A549 (cell line): Measurements from ENCODE around the gene IFIT1B. TPM values are rescaled to one million over a fixed set of nuclear protein-coding genes. Genes with fewer than 3 reads are reported as not detected.
A peak's percentile ranks its signal among the peaks of the same experiment; 100 is the strongest.

Source experiments
- ATAC-seq, 2 experiments: fragments of 200-7000 bp in 1 of 2; fragments of >200 bp in 1 of 2; cut with Nextera tagmentation in 1 of 2; cut with Tn5 transposase in 1 of 2; 3 replicates each; pipeline versions ENCODE4 v1.8.0 to v1.9.1; 2018 to 2020; ENCODE audit warnings: mild to moderate bottlenecking in 1 of 2, moderate library complexity in 1 of 2
- CTCF ChIA-PET: fragments of 300-600 bp; sonication (Branson Sonifier 250); formaldehyde crosslinking; extraction: SDS; loops from one replicate; lab custom pipeline; 2021; ENCODE audit warnings: antibody characterized with exemption, inconsistent platforms; lab: Yijun Ruan, JAX
- POLR2A ChIA-PET: fragments of 350-600 bp; formaldehyde crosslinking; extraction: SDS; loops from one replicate; lab custom pipeline; 2021; ENCODE audit warnings: antibody characterized with exemption, inconsistent platforms; lab: Yijun Ruan, JAX
- DNase-seq, 2 experiments: peaks; one replicate each; pipeline versions ENCODE4 v3.0.0 to v3.0.0-alpha.2; 2011 to 2016; ENCODE audit warnings: low read depth in 1 of 2, low spot score in 1 of 2
- FAIRE-seq: peaks from 2 replicates; lab custom pipeline; 2011; peaks lifted over from hg19 to GRCh38; lab: Jason Lieb, UNC
- H3K27ac ChIP-seq, 2 experiments: fragments of >200 bp; sonication (Bioruptor Twin); formaldehyde crosslinking; 3 replicates each; pipeline ENCODE4 v1.5.1; 2016 to 2017
- H3K4me1 ChIP-seq: fragments of >200 bp; sonication (Bioruptor Twin); formaldehyde crosslinking; 3 replicates; pipeline ENCODE4 v1.6.1; 2016
- H3K4me2 ChIP-seq: fragments of >200 bp; sonication (Bioruptor Twin); formaldehyde crosslinking; 3 replicates; pipeline ENCODE4 v1.6.1; 2016
- H3K4me3 ChIP-seq: fragments of >200 bp; sonication (Bioruptor Twin); formaldehyde crosslinking; 3 replicates; pipeline ENCODE4 v1.5.1; 2016
- H3K9me3 ChIP-seq: fragments of >200 bp; sonication (Bioruptor Twin); formaldehyde crosslinking; 3 replicates; pipeline ENCODE4 v1.6.1; 2016
- CBX8 ChIP-seq: fragments of 200-600 bp; sonication (generic); IDR thresholded peaks from 2 replicates; pipeline ENCODE4 v1.6.1; 2016
- ESRRA ChIP-seq: fragments of 150-350 bp; IDR thresholded peaks from 2 replicates; pipeline ENCODE4 v1.6.1; 2014; ENCODE audit warnings: mild to moderate bottlenecking, low read length, borderline replicate concordance
- FOSB ChIP-seq: fragments of 250-450 bp; sonication (Bioruptor Pico); IDR thresholded peaks from 2 replicates; pipeline ENCODE4 v1.5.0; 2020; ENCODE audit warnings: mild to moderate bottlenecking, moderate library complexity
- GATA3 ChIP-seq: IDR thresholded peaks from 2 replicates; pipeline ENCODE4 v1.6.1; 2012; ENCODE audit warnings: borderline replicate concordance
- HDAC2 ChIP-seq: fragments of 200-600 bp; sonication (generic); IDR thresholded peaks from 2 replicates; pipeline ENCODE4 v1.6.1; 2016
- HOXB13 ChIP-seq: fragments of 250-450 bp; sonication (Bioruptor Pico); IDR thresholded peaks from 2 replicates; pipeline ENCODE4 v1.5.0; 2020; ENCODE audit warnings: low read depth, mild to moderate bottlenecking, moderate library complexity
- MAX ChIP-seq: IDR thresholded peaks from 2 replicates; pipeline ENCODE4 v1.6.1; 2012
- MYC ChIP-seq: IDR thresholded peaks from 2 replicates; pipeline ENCODE4 v1.6.1; 2012; ENCODE audit warnings: mild to moderate bottlenecking, inconsistent platforms, low read length, improper control_type of control experiment, borderline replicate concordance
- RAD21 ChIP-seq, 2 experiments: fragments of >200 bp in 1 of 2; sonication (Bioruptor Twin) in 1 of 2; formaldehyde crosslinking in 1 of 2; IDR thresholded peaks in 1 of 2; conservative IDR thresholded peaks in 1 of 2; 2 replicates in 1 of 2; 3 replicates in 1 of 2; pipeline ENCODE4 v1.6.1; 2012 to 2018; ENCODE audit warnings: inconsistent platforms in 1 of 2
- REST ChIP-seq: fragments of 200-600 bp; sonication (generic); IDR thresholded peaks from 2 replicates; pipeline ENCODE4 v1.6.1; 2016; ENCODE audit warnings: antibody characterized with exemption, mild to moderate bottlenecking, moderate library complexity
- SMC3 ChIP-seq: fragments of >200 bp; sonication (Bioruptor Twin); formaldehyde crosslinking; IDR thresholded peaks from 3 replicates; pipeline ENCODE4 v1.6.1; 2018; ENCODE audit warnings: inconsistent platforms
- TP53 ChIP-seq: fragments of 250-450 bp; sonication (Bioruptor Pico); IDR thresholded peaks from 2 replicates; pipeline ENCODE4 v1.5.0; 2021; ENCODE audit warnings: mild to moderate bottlenecking, moderate library complexity
- WGBS: methylation state at CpG from one replicate; pipeline ENCODE4 v1.1.6; 2017; ENCODE audit errors: missing lambda C conversion rate; 5-methylcytosine and 5-hydroxymethylcytosine counted together
- polyA plus RNA-seq, 4 experiments: library from polyadenylated mRNA; depleted of rRNA in 3 of 4; stranded (reverse); fragments of >200 nt; fragmentation: RNase III in 1 of 4; extraction: RNeasy Plus Mini Kit Qiagen cat#74134 plus additional on column Dnase treatment in 1 of 4; gene quantifications; 2 replicates in 3 of 4; 3 replicates in 1 of 4; pipeline ENCODE4 v1.2.3, GENCODE V29; 2011 to 2017
- TF ChIP-seq, protein P1 (sequence below): IDR thresholded peaks from 2 replicates; pipeline ENCODE4 v1.6.1; 2012; ENCODE audit warnings: low read depth, borderline replicate concordance
- TF ChIP-seq, protein P2 (sequence below): fragments of >200 bp; sonication (Bioruptor Twin); formaldehyde crosslinking; IDR thresholded peaks from 3 replicates; pipeline ENCODE4 v1.5.1; 2016
- TF ChIP-seq, protein P3 (sequence below): fragments of >200 bp; sonication (Bioruptor Twin); formaldehyde crosslinking; IDR thresholded peaks from 2 replicates; pipeline ENCODE4 v1.6.1; 2016
- TF ChIP-seq, protein P4 (sequence below): fragments of 150-350 bp; IDR thresholded peaks from 2 replicates; pipeline ENCODE4 v1.6.1; 2014; ENCODE audit warnings: low read depth, mild to moderate bottlenecking, low read length

IFIT1B gene
- polyA plus RNA-seq, 2 of the 4 experiments (the other 2 are of a cell fraction): not detected

- ChIA-PET CTCF (interaction anchor here (0.6 to 2.8 kb wide), 5 partner anchors 16 to 171 kb away, joined by 3 to 12 read pairs (median 3); no protein-coding TSS in a partner anchor), POLR2A (no interaction called here)
- Histone ChIP-seq H3K27ac (no peak overlapping the region), H3K4me2 (no peak overlapping the region), H3K4me1 (no peaks in the 10 kb centered on the region), H3K4me3 (no peak overlapping the region), H3K9me3 (no peaks in the 10 kb centered on the region)
- WGBS: 77% methylated on average over 4 of the region's 4 CpGs
- DNase-seq (no peak), ATAC-seq (no peak), FAIRE-seq (no peak)
- no peak for TF ChIP-seq FOSB (CRISPR knock-in tag)
- no peak for TF ChIP-seq REST
Observed at GRCh38 chr10:89384474-89385340, 6.9 kb downstream of the IFIT1B start.

DNA sequence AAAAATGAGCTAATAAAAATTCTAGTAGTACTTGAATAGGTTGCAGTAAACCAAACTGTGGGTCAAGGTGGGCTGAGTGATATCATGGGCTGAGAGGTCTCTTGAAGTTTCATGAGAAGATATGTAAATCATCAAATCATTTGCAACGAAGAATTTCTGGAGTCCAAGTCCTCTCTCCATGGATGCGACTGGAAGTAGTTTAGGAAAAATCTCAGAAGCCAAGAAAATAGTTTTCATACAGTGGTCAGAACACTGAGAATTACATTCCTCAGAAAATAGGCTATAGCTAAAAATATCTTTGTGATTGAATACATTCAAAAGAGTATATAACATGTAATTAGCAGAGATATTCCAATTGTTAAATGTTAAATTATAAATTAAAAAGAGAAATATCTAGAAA is 10.9 kb downstream of the IFIT1B start:
- DNase-seq (no peak), ATAC-seq (no peak), FAIRE-seq (no peak)
- H3K4me1 ChIP-seq: peaks cover 13% of the 10 kb centered on the region
- H3K4me3 ChIP-seq: no peak overlapping the region
- CTCF ChIA-PET: interaction anchor here (0.6 to 4.2 kb wide), 12 partner anchors 12 to 1626 kb away, joined by 3 to 26 read pairs (median 4); no protein-coding TSS in a partner anchor
- no peaks in the 10 kb centered on the region for H3K9me3 ChIP-seq
- no peak overlapping the region for H3K4me2 ChIP-seq
- TF ChIP-seq TP53 (CRISPR knock-in tag): no peak
- TF ChIP-seq, protein P1, sequence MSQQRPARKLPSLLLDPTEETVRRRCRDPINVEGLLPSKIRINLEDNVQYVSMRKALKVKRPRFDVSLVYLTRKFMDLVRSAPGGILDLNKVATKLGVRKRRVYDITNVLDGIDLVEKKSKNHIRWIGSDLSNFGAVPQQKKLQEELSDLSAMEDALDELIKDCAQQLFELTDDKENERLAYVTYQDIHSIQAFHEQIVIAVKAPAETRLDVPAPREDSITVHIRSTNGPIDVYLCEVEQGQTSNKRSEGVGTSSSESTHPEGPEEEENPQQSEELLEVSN: no peak
- TF ChIP-seq MYC: no peak
- TF ChIP-seq, protein P2, sequence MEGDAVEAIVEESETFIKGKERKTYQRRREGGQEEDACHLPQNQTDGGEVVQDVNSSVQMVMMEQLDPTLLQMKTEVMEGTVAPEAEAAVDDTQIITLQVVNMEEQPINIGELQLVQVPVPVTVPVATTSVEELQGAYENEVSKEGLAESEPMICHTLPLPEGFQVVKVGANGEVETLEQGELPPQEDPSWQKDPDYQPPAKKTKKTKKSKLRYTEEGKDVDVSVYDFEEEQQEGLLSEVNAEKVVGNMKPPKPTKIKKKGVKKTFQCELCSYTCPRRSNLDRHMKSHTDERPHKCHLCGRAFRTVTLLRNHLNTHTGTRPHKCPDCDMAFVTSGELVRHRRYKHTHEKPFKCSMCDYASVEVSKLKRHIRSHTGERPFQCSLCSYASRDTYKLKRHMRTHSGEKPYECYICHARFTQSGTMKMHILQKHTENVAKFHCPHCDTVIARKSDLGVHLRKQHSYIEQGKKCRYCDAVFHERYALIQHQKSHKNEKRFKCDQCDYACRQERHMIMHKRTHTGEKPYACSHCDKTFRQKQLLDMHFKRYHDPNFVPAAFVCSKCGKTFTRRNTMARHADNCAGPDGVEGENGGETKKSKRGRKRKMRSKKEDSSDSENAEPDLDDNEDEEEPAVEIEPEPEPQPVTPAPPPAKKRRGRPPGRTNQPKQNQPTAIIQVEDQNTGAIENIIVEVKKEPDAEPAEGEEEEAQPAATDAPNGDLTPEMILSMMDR: no peak
- no peak overlapping the region for H3K27ac ChIP-seq
- 54% methylated on average over 2 of the region's 2 CpGs for WGBS
- POLR2A ChIA-PET: no interaction called here

DNA sequence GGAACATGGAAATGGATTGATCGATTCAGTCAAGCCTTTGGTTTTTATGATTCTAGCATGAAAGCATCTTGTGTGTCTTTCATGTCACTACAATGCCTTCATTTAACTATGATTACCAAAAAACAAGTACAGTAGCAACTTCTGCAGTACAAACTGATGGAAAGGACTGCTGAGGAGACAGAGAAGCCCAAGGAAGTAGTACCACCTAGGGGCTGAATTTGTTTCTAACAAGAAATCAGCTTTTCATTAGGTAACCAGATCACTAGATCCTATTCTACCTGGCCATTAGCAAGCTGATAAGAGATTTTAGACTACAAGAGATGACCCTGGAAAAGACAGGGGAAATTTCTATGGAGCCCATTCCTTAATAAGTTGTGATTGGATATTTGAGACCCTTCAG is 11.4 kb downstream of the IFIT1B start:
- Histone ChIP-seq H3K4me3 (no peak overlapping the region), H3K9me3 (no peaks in the 10 kb centered on the region), H3K4me1 (peaks cover 13% of the 10 kb centered on the region), H3K27ac (no peak overlapping the region), H3K4me2 (no peak overlapping the region)
- peak; percentile 44 to 64; a peak in 3 of 6 replicates for ATAC-seq
- POLR2A ChIA-PET: no interaction called here
- no peak for FAIRE-seq
- 27% methylated on average over 1 of the region's 1 CpG for WGBS
- CTCF ChIA-PET: interaction anchor here (0.6 to 4.2 kb wide), 18 partner anchors 11 to 178 kb away, joined by 3 to 26 read pairs (median 4); partner anchors contain the start of genes IFIT1B and LIPA
- peak in 1 of 2 experiments; percentile 57 for DNase-seq
- TF ChIP-seq, protein P3, sequence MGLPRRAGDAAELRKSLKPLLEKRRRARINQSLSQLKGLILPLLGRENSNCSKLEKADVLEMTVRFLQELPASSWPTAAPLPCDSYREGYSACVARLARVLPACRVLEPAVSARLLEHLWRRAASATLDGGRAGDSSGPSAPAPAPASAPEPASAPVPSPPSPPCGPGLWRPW: no peak
- TF ChIP-seq HDAC2 (no peak), RAD21 (conservative IDR thresholded peaks at IDR 0.05 in 1 of 2, IDR thresholded peaks at IDR 0.05 in 1 of 2) (peak; percentile 84 to 88), MYC (no peak), MAX (no peak), HOXB13 (CRISPR knock-in tag) (no peak), CBX8 (no peak), ESRRA (no peak), SMC3 (peak; percentile 80), GATA3 (no peak)
- TF ChIP-seq, protein P2: peak; percentile 73
- TF ChIP-seq, protein P1: no peak
- TF ChIP-seq, protein P4, sequence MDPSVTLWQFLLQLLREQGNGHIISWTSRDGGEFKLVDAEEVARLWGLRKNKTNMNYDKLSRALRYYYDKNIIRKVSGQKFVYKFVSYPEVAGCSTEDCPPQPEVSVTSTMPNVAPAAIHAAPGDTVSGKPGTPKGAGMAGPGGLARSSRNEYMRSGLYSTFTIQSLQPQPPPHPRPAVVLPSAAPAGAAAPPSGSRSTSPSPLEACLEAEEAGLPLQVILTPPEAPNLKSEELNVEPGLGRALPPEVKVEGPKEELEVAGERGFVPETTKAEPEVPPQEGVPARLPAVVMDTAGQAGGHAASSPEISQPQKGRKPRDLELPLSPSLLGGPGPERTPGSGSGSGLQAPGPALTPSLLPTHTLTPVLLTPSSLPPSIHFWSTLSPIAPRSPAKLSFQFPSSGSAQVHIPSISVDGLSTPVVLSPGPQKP: no peak
